Spleen (tissue), 7 donors: Measurements from ENCODE around the gene QRFP.

Source experiments
- CTCF ChIP-seq, 11 experiments: fragments of 200-600 bp in 7 of 11; fragments of 450-650 bp in 4 of 11; sonication (generic) in 4 of 11; IDR thresholded peaks in 8 of 11; conservative IDR thresholded peaks in 3 of 11; 1 replicate in 7 of 11; 2 replicates in 4 of 11; pipeline versions ENCODE4 v1.4.0 to v1.8.0; 2016 to 2021; ENCODE audit warnings: antibody characterized with exemption in 11 of 11, inconsistent platforms in 4 of 11, mild to moderate bottlenecking in 1 of 11
- POLR2AphosphoS5 ChIP-seq, 3 donors: sonication (generic); formaldehyde crosslinking; IDR thresholded peaks; one replicate each; pipeline ENCODE4 v1.5.1; 2017; ENCODE audit warnings: antibody characterized with exemption in 3 of 3
- donor health status: DM: no; HTN: no; CAD: no; lungs with moderate emphysema.
- donor health status: DM: no; HTN: no; CAD: no.
- donor health status: DM: no; HTN: no; CAD: no.

DNA sequence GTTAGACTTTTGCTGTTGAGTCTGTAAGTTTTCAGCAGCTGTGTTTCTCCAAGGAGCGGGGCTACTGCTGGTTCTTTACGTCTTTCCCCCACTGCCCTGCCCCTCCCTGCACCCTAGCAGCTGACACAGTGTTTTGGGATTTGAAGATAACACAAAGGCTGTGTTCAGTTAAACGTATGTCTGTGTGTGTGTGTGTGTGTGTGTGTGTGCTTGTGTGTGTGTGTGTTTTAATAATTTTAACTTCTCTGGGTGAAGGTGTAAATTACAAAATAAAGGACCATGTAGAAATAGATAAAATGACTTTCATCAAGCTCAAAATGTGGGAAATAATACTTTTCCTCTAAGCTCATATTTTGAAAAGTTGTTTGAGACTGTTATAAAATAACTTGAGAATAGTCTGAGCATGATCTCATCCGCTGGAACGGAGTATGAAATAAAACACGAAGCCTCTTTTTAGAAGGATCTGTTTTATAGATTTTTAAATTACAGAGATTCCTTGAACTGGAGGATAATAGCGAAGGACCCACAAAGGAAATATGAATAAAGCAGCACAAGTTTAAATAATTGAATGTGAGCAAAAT, 50.6 kb downstream of the QRFP start:
- TF ChIP-seq CTCF (IDR thresholded peaks at IDR 0.05 in 8 of 11, conservative IDR thresholded peaks at IDR 0.05 in 3 of 11) (no peak), POLR2AphosphoS5 (IDR thresholded peaks at IDR 0.05) (no peak)
